ENCODE measurements around the gene DUS2. TPM values are rescaled to one million over a fixed set of nuclear protein-coding genes. Genes with fewer than 3 reads are reported as not detected.

Gene DUS2
- total RNA-seq, 2 experiments from 2014 or later: 19.9 to 32.4 TPM

DNA sequence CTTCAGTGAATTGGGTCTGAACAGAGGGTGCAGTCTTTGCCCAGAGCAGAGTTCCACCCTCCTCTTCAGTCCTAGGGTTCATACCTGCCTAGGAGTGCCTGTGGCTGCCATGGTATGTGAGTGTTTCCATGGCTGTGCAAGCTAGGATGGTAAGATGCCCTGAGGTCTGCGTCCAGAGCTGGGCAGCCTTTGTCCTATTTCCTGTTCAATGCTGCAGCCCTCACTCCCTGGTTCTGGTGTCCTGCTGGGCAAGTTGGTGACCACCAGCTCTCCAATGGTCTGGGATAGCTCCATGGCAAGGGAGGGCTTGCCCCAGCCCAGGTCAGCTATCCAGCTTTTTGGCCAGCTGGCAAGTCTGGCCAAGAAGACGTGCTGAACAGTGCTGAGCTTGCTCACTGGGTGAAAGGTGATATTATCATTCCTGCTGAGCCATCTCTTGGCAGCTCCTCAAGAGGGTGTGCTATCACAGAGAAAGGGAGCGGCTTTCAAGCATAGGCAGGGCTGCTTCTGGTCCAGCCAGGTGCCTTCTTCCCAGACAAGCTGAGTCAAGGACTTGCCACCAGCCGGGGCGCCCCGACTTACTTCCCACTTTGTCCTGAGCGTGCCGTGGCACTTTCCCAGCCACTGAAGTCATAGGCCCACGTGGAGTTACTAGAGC is 49.1 kb downstream of the DUS2 start:
- H3K9me2 ChIP-seq (ENCODE audit: insufficient read depth, low read length): no peaks in the 10 kb centered on the region
- no peak for DNase-seq (ENCODE audit: low spot score)
- CTCF ChIA-PET (ENCODE audit: unreplicated experiment): interaction anchor here (4.0 kb wide), 1 partner anchor 13 kb away, joined by 34 read pairs; the partner anchor contains the start of gene NFATC3
- H3K27ac ChIP-seq (ENCODE audit: low read depth, low read length, poor library complexity, severe bottlenecking): peak overlapping the region; percentile 88
- no peaks in the 10 kb centered on the region for H3K9me3 ChIP-seq (ENCODE audit: low read length)
- peaks cover 73% of the 10 kb centered on the region for H3K4me1 ChIP-seq (ENCODE audit: insufficient read depth, low read length, poor library complexity, severe bottlenecking)
- no peaks in the 10 kb centered on the region for H4K20me1 ChIP-seq (ENCODE audit: insufficient read depth, low read length)
- peaks cover 60% of the 10 kb centered on the region for H3K36me3 ChIP-seq (ENCODE audit: insufficient read depth, low read length)
- BruUV-seq (replicated peaks): no TSS peak
- peak overlapping the region; percentile 64 for H3K4me2 ChIP-seq (ENCODE audit: low read length)
- no peaks in the 10 kb centered on the region for H3K79me2 ChIP-seq (ENCODE audit: insufficient read depth, low read depth, low read length)
- no peak overlapping the region for H3K4me3 ChIP-seq (ENCODE audit: low read depth, low read length, poor library complexity, severe bottlenecking)
- TF ChIP-seq CTCF (conservative IDR thresholded peaks at IDR 0.05; ENCODE audit: low read length) (no peak), EZH2phosphoT487 (IDR thresholded peaks at IDR 0.05; ENCODE audit: borderline replicate concordance, low read depth, low read length) (no peak)
- POLR2A ChIA-PET: interaction anchor here (0.6 to 2.7 kb wide), 3 partner anchors 13 to 1024 kb away, joined by 3 to 21 read pairs (median 3); partner anchors contain the start of gene NFATC3
- H2AFZ ChIP-seq (ENCODE audit: low read length): no peak overlapping the region
- intact Hi-C loops (cut with micrococcal nuclease; ENCODE audit: unreplicated experiment): no loop called here

- Histone ChIP-seq H3K79me2 (ENCODE audit: insufficient read depth, low read depth, low read length) (no peaks in the 10 kb centered on the region), H3K4me2 (ENCODE audit: low read length) (peak overlapping the region; percentile 68), H3K4me1 (ENCODE audit: insufficient read depth, low read length, poor library complexity, severe bottlenecking) (peaks cover 90% of the 10 kb centered on the region), H4K20me1 (ENCODE audit: insufficient read depth, low read length) (no peaks in the 10 kb centered on the region), H2AFZ (ENCODE audit: low read length) (no peak overlapping the region), H3K9me2 (ENCODE audit: insufficient read depth, low read length) (no peaks in the 10 kb centered on the region), H3K9me3 (ENCODE audit: low read length) (no peaks in the 10 kb centered on the region), H3K36me3 (ENCODE audit: insufficient read depth, low read length) (peaks cover 72% of the 10 kb centered on the region), H3K4me3 (ENCODE audit: low read depth, low read length, poor library complexity, severe bottlenecking) (peak overlapping the region; percentile 43), H3K27ac (ENCODE audit: low read depth, low read length, poor library complexity, severe bottlenecking) (peak overlapping the region; percentile 91)
- intact Hi-C loops (cut with micrococcal nuclease; ENCODE audit: unreplicated experiment): no loop called here
- POLR2A ChIA-PET: interaction anchor here (0.6 to 3.9 kb wide), 9 partner anchors 11 to 211 kb away, joined by 3 to 53 read pairs (median 3); partner anchors contain the start of genes DDX28, DUS2 and NFATC3
- CTCF ChIA-PET (ENCODE audit: unreplicated experiment): interaction anchor here (0.6 to 3.5 kb wide), 5 partner anchors 11 to 489 kb away, joined by 3 to 21 read pairs (median 3); partner anchors contain the start of genes NFATC3 and PLA2G15
- no peak for TF ChIP-seq EZH2phosphoT487 (IDR thresholded peaks at IDR 0.05; ENCODE audit: borderline replicate concordance, low read depth, low read length)
- TF ChIP-seq CTCF (conservative IDR thresholded peaks at IDR 0.05; ENCODE audit: low read length): no peak
- no TSS peak for BruUV-seq (replicated peaks)
- peak; percentile 74 for DNase-seq (ENCODE audit: low spot score)
Measured at GRCh38 chr16:68073902-68074760, 51.0 kb downstream of the DUS2 start.

All from OCI-LY7 (cell line).